M059J (cell line): ENCODE measurements around the gene ACTBL2. TPM values are rescaled to one million over a fixed set of nuclear protein-coding genes. Genes with fewer than 3 reads are reported as not detected.
A peak's percentile ranks its signal among the peaks of the same experiment; 100 is the strongest.
"Not testable (repeated sequence)": the region's sequence is repeated elsewhere in the genome, so short reads cannot be mapped to it uniquely, and the experiment has no call there.

ENCODE experiments used
- DNase-seq: peaks from one replicate; pipeline ENCODE4 v3.0.0-alpha.2; 2012; ENCODE audit warnings: low read depth
- total RNA-seq: library from RNA; depleted of rRNA; stranded (reverse); fragments of >200 nt; shearing (Covaris generic); gene quantifications from 2 replicates; pipeline ENCODE4 v1.2.3, GENCODE V29; 2014; rRNA removed

ACTBL2 gene
- 9.3 and 12.9 TPM in 2 replicates for total RNA-seq

- DNase-seq = peak; percentile 98
These were observed at the start of gene ACTBL2 for GRCh38 chr5:57482671-57483106. TSS of gene ACTBL2 (minus strand) at chr5:57482811. CDS start at chr5:57482707, 104 bp downstream.

DNA sequence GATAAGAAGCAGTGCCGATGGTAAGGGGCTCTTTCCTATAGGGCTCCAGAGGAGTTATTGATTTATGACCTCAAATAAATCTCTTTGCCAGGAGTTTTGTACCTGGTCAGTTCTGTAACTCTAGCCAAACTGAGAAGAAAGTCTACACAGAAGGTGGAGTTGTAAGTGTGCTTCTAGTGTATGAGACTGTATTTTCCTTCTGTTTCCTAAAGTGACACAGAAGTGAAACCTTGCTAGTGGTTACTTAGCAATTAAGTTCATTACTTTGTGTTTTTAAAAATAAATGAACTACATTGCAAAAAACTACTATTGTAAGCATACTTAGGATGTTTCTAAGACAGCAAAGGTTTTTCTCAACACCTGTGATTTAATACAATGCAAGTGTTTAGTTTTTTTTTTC is 48.7 kb upstream of the ACTBL2 start:
- no peak for DNase-seq

DNA sequence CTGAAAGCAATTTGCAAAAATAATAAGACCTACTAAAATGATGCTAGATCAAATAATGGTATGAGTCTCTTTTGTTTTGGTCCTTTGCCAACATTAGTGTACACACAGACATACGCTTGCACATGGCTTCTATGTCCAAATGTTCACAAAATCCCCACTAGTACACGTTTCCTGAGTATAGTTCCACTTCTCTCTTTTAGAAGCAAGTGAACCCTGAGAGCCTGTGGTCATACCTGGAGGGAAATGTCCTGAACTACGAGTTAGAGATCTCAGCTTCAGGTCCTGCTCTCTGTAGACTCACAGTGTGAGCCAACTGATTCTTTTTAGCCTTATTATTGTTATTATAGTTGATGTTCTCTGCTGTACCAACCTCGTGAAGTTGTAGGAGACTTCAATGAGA is 47.3 kb upstream of the ACTBL2 start:
- no peak for DNase-seq

DNA sequence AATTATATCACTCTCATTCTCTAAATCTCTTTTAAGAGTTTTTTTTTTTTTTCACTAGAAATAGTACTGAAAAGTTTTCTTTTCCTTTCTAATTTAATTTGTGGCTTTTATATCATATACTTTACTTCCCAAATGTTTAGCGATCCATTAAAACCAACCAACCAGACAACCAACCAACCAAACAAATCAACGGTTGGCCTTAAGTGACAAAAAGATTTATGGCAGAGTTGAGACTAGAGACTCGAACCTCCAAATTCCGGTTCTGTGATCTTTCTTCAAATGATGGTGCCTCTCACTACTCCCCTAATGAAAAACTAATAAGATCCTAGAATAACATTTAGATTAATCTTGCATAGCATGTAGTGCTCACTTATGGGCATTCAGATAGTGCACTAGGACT is 45.3 kb upstream of the ACTBL2 start:
- DNase-seq = no peak

- no peak for DNase-seq
These were observed 41.9 kb upstream of the ACTBL2 start for GRCh38 chr5:57524348-57525060.

DNA sequence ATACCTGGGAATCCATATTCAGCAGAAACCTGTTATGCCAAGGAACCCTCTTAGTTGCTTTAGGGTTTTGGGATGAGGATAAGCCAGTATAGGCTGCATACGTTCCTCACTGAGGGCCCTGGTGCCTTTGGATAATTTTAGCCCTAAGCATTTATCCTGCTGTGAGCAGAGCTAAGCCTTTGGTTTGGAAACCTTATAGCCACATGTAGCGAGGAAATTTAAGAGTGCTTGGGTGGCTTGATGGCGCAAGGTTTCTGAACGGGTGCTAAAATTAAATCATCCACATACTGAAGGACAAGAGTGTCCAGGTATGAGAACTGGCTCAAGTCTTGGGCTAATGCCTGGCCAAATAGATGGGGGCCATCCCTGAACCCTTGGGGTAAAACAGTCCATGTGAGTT is 39.9 kb upstream of the ACTBL2 start:
- DNase-seq = not testable (repeated sequence)

DNA sequence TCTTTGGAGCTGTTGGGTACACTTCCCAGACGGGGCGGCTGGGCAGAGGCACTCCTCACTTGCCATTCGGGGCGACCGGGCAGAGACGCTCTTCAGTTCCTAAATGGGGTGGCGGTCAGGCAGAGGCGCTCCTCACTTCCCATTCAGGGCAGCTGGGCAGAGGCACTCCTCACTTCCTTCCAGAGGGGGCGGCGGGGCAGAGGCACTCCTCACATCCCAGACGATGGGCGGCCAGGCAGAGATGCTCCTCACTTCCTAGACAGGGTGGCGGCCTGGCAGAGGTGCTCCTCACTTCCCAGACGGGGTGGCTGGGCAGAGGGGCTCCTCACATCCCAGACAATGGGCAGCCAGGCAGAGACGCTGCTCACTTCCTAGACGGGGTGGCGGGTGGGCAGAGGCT is 35.8 kb upstream of the ACTBL2 start:
- not testable (repeated sequence) for DNase-seq

GRCh38 chr5:57517250-57517649 is 34.6 kb upstream of the ACTBL2 start:
- DNase-seq = no peak

DNA sequence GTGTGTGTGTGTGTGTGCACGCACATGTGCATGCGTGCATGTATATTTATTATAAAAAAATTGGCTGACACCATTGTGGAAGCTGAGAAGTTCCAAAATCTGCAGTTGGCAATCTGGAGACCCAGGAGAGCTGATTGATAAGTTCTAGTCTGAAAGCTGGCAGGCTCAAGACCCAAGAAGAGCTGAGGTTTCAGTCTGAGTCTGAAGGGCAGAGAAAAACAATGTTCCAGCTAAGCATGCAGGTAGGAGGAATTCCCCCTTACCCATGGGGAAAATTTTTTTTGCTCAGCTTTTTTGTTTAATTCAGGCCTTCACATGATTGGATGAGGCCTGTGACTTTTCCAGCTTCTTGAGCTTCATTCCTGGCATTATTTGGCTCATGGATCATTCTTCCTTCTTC is 31.2 kb upstream of the ACTBL2 start:
- no peak for DNase-seq

DNA sequence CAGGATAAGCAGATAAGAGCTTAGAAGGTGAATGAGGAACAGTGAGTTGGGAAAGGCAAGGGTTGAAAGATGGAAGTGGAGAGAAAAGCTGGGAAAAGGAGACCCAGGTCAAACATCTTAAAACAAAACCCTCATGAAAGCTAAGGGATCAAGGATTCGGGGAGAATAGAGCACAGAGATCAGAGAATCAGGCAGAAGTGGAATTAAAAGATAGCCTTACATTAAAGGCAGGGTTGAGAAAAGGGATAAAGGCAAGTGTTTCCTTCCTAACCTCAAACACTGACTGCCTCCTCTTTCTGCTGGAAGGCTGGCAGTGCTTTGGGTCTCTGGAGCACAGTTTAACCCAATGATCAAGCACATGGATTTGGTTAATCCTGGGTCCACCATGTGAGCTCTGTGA is 28.7 kb upstream of the ACTBL2 start:
- DNase-seq = no peak

GRCh38 chr5:57509501-57510260 is 27.1 kb upstream of the ACTBL2 start:
- no peak for DNase-seq

DNA sequence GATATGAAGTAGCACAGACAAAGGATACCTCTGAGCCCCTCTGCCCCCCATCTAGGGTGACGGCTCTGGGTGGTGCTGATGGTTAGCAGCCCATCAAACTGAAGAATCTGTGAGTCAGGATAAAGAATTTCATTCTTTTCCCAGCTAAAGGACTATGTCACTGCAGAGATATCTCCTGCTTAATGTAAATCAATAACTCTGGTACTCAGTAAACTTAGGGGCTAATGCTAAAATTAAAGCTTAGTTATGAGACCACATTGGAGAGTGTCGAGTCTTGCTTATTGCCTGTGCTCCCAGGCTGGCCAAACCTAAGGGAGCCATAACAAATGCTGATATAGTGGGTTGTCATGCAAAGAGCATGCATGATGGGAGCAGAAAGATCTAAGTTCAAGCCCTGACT is 25.6 kb upstream of the ACTBL2 start:
- no peak for DNase-seq

GRCh38 chr5:57505272-57506200 is 22.9 kb upstream of the ACTBL2 start:
- no peak for DNase-seq

DNA sequence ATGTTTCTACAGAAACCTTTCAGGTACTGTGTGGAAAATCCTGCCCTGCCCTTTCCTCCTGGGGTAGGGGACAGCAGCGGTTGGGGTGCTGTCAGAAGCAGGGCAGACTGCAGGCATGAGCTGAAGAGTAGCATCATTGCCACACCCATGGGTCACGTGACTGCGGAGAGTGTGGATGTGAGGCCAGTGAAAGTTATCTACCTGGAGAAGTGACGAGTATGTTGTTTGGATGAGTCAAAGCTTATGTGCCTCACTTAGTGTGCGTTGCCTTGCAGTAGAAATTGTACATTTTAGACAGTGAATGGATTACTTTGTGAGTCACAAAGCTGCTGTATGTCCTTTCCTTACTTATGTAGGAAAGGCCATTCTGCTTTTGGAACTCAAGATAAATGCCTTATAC is 21.7 kb upstream of the ACTBL2 start:
- peak; percentile 45 for DNase-seq

GRCh38 chr5:57503433-57503832 is 20.8 kb upstream of the ACTBL2 start:
- peak; percentile 93 for DNase-seq

DNA sequence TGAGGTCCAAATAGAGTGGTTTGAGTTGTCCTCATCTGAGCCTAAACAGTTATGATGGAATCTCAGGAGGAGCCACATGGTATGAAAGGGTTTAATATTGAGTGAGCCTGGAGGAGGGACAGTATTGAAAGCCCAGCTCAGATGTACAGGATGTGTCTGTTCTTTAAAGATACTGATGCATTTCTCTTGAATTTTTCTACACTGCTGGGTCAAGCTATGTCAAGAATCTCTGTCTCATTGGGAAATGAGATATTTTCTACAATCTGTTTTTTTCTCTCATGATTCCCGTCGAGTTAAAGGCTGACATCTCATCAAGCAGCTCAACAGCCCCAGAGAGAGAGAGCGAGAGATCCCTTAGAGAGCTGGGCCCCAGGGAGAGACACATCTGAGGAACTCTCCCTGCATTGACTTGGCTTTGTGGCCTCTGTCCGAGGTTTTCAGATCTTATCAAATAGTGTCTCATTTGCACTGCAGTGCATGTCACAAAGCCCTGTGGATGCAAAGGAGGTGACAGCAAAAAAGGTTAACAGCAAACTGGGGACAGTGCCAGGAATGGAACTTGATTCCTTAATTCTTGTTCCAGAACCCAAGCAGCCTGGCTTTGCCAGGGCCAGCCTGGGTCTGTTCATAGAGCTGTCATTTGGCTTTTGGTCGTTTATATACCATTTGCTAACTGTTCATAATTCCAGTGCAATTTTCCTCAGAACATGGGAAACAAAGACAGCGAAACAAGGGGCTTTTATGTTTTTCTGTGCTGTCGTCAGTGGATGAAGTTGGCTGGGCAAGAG is 19.0 kb upstream of the ACTBL2 start:
- DNase-seq = peak; percentile 82

- DNase-seq = peak; percentile 85
These were observed 16.8 kb upstream of the ACTBL2 start for GRCh38 chr5:57499262-57500050.

- DNase-seq = no peak
These were observed 15.1 kb upstream of the ACTBL2 start for GRCh38 chr5:57497733-57498132.

GRCh38 chr5:57495285-57496086 is 12.9 kb upstream of the ACTBL2 start:
- DNase-seq = peak; percentile 38
